GM10847 (cell line): Measurements from ENCODE around the gene GOLGA6A.
"Not testable (repeated sequence)": the region's sequence is repeated elsewhere in the genome, so short reads cannot be mapped to it uniquely, and the experiment has no call there.

Source experiments
- POLR2A ChIP-seq: IDR thresholded peaks from 2 replicates; pipeline ENCODE4 v1.6.1; 2011; ENCODE audit not compliant: insufficient read length; ENCODE audit errors: extremely low read depth

Gene GOLGA6A, protein sequence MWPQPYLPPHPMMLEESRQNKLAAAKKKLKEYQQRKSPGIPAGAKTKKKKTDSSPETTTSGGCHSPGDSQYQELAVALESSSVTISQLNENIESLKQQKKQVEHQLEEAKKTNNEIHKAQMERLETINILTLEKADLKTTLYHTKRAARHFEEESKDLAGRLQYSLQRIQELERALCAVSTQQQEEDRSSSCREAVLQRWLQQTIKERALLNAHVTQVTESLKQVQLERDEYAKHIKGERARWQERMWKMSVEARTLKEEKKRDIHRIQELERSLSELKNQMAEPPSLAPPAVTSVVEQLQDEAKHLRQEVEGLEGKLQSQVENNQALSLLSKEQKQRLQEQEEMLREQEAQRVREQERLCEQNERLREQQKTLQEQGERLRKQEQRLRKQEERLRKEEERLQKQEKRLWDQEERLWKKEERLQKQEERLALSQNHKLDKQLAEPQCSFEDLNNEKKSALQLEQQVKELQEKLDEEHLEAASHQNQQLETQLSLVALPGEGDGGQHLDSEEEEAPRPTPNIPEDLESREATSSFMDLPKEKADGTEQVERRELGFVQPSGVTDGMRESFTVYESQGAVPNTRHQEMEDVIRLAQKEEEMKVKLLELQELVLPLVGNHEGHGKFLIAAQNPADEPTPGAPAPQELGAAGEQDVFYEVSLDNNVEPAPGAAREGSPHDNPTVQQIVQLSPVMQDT

DNA sequence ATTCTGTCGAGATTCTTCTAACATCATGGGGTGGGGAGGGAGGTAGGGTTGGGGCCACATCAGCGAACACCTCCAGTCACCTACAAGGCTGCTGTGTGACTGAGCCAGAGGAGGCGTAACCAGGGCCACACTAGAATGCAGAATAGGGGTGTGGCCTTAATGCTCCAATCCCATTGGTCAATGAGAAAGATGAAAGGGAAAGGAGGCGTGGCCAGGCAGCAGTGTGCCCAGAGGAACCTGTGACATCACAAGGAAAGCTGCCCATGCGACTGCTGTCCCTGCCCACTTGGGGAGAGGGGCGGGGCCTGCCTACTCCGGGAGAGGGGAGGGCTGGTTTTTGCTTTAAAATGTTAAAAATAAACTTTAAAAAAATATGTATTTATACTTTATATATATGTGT, at the start of gene GOLGA6A:
GOLGA6A (minus strand) TSS at position 101 of the 400 bp plus-strand sequence; CDS start at position 60, 41 bp downstream.
- TF ChIP-seq POLR2A = not testable (repeated sequence)

DNA sequence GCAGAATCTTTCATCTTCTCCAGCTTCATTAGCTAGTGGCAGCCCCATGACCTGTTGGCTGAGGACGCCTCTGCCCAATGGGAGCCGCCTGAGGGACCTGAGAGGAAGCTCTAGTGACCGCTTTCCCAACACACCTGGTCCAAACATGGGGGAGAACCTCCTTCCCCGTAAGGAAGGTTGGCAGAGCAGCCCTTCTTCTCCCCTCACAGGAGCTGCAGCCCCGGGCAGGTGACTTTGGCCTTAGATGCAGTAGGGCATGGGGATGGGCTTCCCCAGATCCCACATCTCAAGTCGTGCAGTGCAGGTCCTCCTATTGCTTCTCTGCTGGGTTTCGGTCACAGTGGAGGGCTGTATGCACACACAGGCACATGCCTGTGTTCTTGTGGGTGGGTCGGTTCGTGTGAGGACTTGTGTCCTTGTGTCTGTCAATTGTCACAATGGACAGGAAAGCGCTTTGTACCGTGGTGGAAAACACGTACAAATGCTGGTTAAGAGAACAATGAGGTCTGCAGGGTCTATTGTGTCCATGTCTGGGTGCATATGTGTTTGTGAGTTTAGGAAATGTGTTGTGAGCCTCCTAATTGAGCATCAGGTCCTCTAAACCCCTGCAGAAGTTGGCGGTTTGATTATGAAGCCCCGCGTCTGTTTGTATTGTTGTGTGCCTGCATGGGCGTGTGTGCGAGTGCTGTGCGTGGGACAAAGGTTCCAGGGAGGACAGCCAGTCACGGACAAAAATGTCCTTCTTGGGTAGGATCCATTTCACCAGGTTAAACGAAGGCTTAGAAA, 49.5 kb upstream of the GOLGA6A start:
- TF ChIP-seq POLR2A = no peak

DNA sequence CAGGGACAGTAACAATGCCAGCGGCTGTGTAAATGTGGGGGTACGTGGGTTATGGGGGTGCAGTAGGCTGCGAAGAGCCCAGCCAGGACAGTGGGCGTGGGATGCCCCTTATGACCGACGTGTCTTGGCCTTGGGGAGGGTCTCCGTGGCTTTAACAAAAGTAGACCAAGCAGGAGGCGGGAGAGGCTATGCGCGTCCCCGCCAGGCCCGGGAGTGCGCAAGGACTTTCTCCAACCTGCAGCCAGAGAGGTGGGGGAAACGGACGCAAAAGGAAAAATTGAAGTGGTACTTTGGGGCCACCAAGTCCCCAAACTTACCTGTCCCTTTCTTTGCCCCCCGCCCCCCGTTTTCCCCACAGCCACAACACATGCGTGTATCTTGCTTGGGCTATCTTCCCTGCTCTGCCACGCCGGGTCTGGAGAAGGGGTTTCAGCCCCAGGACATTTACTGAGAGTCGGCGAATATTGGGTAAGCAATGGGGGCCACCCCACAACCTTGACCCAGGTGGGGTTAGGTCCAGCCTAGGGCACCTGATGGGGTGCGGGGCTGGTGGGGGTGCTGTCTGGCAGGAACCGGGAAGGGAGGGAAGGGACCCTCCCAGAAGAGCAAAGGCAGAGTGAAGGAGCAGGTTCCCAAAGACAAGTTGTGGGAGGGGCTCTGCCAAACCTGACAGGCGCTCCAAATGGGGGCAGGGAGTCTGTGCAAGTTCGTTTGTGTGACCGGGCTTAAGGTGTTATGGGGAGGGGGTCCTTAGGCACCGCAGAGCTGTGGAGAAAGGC, 48.7 kb upstream of the GOLGA6A start:
- no peak for TF ChIP-seq POLR2A

DNA sequence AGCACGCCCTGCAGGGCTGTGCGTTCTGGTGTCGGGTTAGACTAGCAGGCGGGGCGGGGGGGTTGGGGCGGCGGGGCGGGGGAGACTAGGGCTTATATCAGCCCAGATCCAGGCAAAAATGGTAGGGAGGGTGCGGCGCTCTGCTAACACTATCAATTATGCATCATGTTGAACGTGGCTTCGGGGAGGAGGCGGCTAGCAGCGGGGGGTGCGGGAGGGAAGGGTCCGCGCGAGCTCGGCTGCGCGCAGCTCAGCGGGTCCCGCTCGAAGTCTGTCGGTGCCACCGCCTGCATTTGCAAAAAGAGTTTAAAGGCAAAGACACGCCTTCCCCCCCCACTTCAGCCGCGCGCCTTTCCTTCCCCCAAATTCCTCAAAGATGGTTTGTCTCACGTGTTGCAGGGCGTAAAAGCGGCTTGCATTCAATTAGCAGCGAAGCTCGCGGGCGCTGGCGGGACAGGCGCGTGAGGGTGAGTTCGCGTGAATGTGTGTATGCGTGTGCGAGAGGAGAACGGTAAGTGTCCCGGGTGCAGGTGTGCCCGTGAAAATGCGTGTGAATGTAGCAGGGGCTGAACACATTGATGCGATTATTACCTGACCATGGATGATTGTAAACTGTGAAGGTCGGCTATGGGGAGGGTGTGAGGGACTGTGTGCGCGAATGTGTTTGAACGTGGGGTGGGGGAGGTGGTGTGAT, 48.0 kb upstream of the GOLGA6A start, which contains the start of gene ISLR2:
ISLR2 (plus strand) TSS at position 432 of the 694 bp plus-strand sequence. CDS start 2,169 bp downstream, outside the sequence.
- TF ChIP-seq POLR2A = no peak

DNA sequence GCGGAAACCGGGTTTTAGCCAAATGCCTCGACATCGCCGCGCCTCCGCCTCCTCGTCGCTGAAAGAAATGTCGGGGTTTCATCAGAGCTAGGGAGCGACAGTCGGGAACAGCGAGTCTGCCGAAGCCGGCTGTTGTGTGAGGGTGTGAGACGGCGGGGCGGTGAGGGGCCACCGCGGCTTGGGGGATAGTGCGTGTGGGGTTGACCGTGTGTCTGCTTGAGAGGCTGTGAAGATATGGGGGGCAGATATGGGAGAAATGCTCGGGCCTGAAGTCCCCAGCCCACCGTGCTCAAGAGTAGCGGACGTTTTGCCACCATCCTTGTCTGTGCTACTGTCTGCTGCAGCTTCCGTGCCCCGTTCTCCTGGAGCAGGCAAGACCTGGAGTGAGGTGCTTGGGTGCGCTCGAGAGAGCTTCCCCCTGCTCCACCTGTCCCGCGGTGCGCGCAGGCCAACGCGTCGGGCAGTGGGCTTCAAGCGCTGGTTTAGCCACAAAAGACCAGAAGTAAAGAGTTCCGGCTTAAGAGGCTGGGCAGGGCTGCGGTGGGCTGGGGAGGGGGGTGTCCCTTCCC, 47.3 kb upstream of the GOLGA6A start:
- TF ChIP-seq POLR2A = no peak

DNA sequence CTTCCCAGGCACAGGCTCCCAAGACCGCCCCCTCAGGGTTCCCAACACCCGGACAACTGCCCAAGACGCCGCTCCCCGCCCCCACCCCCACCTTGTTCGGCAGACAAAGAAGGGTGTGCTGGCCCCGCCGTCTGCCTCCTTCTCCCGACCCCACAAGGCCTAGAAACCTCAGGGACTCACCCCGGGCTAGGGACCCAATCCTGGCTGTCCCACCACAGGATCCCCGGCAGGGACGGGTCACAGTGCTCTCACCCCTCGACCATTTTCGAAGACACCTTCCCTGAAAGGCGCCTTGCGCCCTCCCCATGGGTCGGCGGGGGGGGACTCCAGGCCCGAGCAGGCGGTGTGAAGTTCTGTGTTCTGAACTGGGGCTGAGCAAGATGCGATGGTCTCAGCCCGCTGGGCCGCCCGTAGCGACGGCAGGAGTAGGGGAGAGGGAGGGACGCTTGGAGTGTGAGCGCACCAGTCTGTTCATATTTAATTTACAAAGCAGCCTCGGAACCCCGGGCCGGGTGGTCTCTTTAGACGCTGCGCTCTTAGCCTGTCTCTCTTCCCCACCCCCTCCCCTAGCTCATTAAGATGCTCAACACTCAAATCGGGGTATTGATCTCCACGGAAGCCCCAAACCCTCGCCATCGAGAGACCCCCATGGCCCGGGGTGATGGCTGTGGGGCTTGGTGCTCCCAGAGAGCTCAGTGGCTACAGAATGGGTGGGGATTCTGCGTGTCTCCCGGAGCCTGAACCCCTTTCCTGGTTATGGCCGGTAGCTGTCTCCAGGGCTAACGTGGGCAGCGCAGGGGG, 46.6 kb upstream of the GOLGA6A start:
- TF ChIP-seq POLR2A = no peak

DNA sequence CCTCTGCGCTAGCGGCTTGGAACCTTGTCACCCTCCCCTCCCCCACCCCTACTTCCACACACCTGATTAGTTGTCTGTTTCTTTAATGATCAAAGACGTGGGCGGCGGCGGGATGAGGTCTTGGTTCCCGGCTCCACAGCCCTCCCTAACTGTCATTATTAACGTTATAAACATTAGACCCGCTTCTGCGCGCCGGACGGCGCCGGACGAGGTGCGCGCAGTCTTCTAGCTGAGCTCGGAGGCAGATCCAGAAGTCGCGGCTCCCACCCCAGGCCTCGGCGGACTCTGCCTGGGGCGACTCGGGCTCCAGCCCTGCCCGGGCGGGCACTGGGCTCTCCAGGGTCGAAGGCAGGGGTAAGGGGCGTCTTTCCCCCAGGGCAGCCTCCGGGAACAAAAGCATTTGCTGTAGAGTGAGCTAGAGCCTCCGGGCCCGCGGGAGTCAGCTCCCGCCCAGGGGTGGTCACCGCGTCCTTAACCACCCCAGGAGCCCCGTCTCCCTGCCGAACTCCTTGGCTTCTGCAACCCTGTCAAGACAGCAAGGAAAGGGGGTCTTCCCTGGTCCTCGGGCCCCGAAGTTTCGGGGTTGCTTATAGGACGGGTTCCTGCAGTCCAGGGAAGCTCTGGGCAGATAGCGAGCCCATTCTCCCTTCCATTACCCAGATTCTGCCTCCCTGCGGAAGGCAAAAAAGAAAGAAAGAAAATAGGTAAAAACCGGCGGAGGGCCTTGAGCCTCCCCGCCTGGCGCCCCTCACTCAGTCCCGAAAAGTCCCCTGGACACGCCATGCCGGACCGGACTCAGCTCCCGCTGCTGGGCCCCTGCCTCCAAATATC, 45.8 kb upstream of the GOLGA6A start:
- no peak for TF ChIP-seq POLR2A

DNA sequence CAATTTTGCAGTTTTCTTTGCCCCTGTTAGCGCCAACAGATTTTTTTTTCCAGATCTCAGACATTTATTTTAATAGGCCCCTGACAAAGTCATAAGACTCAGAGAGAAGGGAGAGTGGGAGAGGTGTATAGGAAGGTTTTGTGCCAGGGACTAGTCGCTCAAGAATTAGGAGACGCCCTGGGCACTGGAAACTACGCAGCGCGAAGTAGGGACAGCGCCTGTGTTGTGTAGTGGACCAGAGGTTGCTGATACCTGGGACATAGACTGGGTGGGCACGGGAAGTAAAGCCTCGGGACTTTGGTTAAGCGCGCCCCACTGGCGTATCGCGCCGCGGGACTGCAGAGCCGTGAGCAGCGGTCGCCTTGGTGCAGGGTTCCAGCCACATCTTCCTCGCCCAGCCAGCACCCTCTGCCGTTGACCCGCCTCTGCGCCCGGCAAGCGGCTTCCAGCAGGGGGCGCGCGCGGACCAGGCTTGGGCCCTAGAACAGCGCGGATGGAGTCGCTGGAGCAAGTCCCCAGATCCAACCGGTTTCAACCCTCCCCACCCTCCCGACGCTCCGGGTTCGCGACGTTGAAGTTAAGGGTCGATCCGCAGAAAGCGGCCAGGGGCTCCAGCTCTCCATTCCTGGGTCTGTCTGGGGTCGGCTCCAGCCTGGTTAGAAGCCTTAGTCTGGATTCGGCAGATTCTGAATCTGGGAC, 45.1 kb upstream of the GOLGA6A start:
- no peak for TF ChIP-seq POLR2A

DNA sequence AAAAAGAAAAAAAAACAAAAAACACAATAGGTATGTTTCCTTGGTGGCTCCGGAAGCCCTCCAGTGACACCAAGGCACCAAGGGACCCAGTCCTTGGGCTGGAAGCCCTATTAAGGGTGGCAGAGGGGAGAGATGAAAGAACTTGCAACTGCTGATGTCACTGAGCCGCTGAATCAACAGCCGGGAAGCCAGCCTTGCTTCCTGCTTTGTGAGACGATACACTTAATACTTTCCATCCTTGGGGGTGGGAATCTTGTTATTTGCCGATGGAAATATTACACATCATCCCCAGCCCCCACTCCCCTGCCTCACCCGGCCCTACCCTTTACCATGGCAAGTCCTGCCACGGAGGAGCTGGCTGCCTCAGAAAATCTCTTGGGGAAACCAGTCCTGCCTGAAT, 42.4 kb upstream of the GOLGA6A start:
- no peak for TF ChIP-seq POLR2A

DNA sequence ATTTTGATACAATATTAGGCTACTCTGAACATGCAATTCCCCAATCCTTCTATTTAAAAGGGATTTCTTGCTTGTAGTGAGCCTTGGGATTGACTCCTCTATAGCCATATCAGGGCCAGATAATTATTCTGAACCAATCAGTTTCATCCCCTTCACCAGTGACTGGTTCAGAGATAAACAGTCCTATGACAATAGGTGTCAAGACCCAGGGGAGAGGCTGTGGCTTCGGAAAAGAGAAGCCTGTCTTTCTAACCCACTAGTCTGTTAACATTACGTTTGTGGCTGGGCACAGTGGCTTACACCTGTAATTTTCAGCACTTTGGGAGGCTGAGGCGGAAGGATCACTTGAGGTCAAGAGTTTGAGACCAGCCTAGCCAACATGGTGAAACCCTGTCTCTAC, 41.8 kb upstream of the GOLGA6A start:
- TF ChIP-seq POLR2A = no peak

DNA sequence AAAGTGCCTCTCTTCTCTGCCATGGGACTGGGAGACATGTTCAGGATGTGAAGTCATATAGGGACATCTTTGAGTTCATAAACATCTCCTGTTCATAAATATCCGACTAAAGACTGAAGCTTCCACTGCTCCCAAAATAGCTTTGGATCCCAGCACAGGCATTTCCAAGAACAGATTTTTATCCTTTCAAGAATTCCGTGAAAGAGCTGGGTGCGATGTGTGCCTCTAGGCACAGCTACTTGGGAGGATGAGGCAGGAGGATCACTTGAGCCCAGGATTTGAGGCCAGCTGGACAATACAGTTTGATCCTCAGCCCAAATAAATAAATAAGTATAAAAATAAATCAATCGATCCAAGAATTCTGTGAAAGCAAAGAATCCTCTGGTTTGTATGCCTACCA, 41.3 kb upstream of the GOLGA6A start:
- TF ChIP-seq POLR2A = no peak

DNA sequence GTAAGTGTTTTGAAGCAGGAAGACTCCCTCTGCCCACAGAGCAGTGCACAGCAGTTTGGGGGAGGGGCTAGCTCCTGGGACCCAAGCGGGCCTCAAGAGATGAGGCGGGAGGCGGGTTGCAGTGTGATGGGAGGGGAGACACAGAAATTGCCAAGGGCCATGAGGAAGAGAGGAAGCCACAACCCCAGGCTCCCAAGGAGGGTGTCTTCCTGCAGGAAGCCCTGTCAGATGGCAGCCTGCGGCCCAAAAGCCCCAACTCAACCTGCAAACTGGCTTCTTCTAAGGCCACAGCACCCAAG, 40.7 kb upstream of the GOLGA6A start:
- TF ChIP-seq POLR2A = no peak
